Activated T-helper 1 cell treated with anti-CD3 and anti-CD28 coated beads, Interleukin-2, amount 50 U/mL, for 16 hours (primary cell): ENCODE data around the gene KCND3.

Source experiments
- DNase-seq, 2 donors: peaks; one replicate each; pipeline ENCODE4 v3.0.0-alpha.2; 2020; ENCODE audit warnings: low read depth in 1 of 2, low spot score in 1 of 2

Gene KCND3

GRCh38 chr1:111989531-111990025, at the start of gene KCND3:
Gene KCND3, minus strand, starts transcription at chr1:111989668.
- no peak for DNase-seq

DNA sequence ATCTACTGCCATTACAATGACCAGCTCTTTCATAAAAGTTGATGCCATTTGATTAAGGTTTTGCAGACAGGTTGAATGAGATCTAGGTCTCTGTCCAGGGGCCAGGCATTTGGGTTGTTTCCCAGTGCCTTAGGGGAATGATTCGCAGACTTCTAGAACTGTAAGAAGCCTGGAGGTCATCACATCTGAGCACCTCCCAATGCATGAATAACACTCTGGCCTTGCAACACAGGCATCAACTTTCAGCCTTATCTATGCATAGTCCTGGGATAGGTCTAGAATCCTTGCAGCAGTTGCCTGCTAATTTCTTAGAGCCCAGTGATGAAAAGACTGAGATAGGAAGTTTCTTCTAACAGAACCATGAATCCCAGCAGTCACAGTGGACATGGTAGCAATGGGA, 44.8 kb upstream of the KCND3 start:
- no peak for DNase-seq

DNA sequence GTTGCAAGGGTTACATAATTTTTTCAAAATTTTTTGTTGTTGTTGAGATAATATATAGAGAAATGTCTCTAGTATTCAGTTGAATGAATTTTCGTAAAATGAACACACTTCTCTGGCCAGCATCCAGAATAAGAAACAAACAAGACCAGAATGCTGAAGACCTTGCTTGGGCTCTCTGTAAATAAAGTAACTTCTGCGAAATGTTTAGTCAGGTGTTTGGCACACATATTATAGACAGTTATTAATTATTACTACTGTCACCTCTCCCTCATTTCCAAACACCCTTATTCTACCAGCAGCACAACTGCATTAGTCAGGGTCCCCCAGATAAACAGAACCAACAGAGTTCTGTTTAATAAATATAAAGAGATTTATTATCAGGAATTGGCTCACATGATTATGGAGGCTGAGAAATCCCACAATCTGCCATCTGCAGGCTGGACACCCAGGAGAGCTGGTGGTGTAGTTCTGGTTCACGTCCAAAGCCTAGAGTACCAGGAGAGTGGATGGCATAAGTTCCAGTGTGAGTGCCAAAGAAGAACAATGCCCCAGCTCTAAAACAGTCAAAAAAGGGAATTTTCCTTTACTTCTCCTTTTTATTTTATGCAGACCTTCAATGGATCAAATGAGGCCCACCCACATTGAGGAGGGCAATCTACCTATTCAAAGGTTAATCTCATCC, 44.1 kb upstream of the KCND3 start:
- no peak for DNase-seq

DNA sequence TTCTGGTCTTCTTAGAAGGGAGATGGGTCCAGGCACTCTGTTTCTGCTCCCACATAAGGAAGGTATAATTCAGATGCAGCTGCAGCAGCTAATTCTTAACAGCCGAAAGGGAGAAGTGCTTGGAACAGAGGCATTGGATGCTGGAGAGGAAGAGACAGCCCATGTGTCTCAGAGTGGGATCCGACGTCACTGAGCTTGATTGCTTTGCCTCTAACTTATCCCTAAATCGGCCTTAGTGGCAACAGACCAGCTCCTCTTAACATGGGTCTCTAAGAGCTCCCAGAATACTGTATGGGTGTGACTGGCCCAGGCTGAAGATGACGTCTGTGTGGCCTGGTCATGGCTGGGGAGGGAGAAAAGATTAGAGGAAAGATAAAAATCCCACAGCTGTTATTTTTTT, 40.7 kb upstream of the KCND3 start:
- no peak for DNase-seq

DNA sequence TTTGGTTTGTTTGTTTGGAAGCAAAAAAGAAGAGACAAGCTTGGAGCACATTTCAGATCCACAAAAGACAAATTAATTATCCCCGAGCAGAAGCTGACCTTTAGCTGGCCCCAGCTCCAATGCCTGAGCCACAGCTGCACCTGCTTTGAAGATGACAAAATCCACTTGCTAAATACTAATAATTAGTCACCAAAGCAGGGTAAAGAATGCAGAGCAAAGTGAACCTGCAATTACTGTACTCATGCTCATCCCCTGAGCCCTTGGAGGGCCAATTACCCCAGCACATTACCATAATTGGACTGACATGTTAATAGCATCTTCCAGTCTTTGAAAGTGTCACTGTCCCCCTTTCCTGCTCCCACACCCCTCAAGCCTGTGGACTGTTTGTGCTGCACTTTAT, 38.2 kb upstream of the KCND3 start:
- no peak for DNase-seq

DNA sequence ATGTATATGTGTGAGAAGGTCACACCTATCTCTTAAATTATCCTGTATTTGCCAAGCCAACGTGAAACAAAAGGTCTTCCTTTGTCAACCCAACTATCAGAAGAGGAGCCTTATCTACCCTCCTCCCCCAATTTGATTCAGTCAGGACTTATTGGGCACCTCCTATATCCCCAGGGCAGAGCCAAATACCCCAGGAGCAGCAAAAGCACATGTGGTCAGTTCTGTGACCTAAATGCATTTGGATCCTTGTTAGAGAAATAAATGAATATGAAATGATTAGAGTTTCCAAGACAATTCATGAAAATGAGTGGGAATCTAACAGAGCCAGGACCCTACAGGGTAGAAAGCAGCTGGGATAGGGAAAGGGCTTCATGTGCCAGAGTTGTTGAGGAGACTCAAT, 37.0 kb upstream of the KCND3 start:
- no peak for DNase-seq

- no peak for DNase-seq
These were observed 36.5 kb upstream of the KCND3 start for GRCh38 chr1:112026016-112026415.

DNA sequence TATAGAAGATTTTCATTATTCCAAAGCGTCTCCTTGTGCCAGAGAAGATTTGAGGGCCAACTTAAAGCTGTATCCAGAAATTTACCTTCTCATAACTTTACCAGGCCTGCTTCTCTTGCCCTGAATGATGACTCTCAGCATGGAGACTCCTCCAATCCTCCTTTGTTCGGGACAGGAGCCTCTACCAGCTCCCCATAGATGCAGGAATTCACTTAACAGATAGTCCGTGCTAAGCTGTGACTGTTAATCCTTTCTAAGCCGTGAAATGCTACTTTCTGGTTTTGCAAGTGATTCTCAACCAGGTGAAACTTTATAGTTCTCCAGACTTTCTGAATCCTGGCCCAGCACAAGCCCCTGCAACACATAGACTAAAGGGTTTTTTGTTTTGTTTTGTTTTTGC, 31.8 kb upstream of the KCND3 start:
- DNase-seq = no peak

DNA sequence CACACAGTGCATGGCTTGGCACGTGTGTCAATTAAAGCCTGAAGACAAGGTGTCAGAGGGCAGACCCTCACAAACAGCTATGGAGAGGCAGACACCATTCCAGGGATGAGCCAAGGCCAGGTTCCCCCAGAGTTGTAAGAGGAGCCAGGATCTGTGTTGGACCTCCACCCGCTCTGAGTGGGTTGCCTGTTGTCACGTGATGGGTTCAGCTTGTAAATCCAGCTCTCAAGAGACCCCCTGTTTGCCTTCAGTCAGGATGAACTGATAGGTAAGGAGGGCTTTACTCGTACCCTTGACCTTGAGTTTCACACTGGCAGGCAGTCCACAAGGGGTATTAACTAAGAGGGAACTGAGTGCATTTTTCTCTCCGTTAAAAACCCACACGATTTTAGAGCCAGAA, 27.7 kb upstream of the KCND3 start:
- no peak for DNase-seq

DNA sequence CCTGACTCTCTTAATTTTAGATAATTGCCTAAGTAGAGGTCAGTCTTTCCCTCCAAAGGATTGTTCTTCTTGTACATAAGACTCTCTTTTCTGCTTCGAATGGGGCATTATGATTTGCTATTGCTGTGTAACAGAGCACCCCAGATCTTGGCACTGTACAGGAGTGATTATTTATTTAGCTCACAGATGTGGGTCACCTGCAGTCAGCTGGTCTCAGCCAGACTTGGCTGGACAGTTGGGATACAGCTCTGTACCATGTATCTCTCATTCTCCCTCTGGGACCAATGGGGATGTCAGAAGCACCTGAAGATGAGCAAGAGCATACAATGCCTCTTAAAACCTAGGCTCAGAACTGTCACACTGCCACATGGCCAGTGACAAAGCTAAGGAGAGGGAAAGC, 23.4 kb upstream of the KCND3 start:
- no peak for DNase-seq

GRCh38 chr1:112011202-112011601, 21.7 kb upstream of the KCND3 start:
- DNase-seq = no peak

- no peak for DNase-seq
These were observed 17.7 kb upstream of the KCND3 start for GRCh38 chr1:112007169-112007568.

GRCh38 chr1:112006416-112007025, 17.1 kb upstream of the KCND3 start:
- DNase-seq = no peak

DNA sequence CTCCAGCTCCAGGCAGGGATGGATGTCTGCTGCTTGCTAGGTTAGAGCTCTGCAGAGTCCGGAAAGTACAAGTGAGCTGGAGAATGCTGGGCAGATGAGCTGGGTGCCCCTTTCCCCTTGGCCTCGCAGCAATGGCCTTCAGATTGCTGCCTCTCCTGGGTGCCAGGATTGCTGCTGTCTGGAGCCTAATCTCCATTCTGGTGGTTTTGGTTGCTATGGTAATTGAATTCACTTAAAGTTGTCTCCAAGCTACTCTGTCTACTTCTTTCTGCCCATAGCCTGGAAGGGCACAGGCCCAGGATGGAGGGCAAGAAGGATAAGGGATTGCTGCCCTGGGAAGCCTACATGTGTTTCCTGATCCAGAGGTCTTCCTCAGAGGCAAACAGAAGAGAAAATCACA, 14.6 kb upstream of the KCND3 start:
- no peak for DNase-seq

DNA sequence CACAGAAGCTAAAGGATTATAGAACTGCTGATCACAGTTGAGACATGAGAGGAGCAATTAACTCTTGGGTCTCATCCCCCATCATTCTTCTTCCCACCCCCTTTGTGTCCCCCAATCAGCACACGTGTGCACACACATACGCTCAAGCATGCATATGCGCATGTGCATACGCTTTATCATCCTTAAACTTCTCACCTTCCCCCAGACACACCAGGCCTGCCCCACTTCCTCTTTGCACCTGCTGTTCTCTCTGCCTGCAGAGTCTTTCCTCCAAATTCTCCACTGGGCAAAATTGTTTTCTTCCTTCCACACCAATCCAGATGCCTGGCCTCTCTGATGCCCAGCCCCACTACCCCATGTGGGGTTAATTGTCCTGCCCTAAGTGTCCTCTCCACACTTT, 13.0 kb upstream of the KCND3 start:
- DNase-seq = no peak

DNA sequence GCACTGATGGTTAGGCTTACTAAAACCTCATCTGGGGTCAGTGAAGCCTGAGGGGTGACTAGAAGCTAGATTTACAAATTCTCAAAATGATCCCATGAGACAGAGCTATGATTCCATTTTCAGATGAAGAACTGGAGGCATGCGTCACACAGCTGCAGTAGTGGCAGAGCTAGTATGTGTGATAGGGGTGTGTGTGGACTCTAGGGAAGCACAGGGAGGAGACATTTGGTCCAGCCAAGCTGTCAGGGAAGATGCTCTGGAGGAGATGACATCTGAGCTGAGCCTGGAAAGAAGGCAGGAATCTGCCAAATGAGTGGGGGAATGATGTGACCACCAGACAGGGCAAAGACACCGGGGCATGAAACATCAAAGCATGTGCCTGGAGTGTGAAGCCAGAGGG, 12.0 kb upstream of the KCND3 start:
- no peak for DNase-seq

GRCh38 chr1:112000048-112000447, 10.6 kb upstream of the KCND3 start:
- no peak for DNase-seq

DNA sequence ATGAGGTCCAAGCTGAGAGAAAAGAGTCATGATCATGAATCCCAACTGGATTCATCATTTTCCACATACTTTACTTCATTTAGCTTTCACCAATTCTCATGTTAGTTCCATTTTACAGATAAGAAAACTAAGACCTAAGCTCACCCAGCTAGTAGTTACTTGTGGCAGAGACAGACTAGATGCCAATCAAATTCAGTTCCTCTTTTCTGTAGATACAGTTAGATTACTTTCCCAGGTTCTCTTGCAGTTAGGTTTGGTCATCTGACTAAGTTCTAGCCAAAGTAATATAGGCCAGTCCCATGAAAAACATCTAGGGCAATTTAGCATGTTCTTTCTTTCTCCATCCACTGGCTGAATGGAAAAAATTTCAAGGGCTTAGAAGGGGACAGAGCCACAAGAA, 8.9 kb upstream of the KCND3 start:
- no peak for DNase-seq

GRCh38 chr1:111992476-111992875, 3.0 kb upstream of the KCND3 start:
- no peak for DNase-seq

- no peak for DNase-seq
These were observed 1.6 kb upstream of the KCND3 start for GRCh38 chr1:111990878-111991718.

GRCh38 chr1:111990026-111990877, 784 bp upstream of the KCND3 start:
- DNase-seq = no peak
